PC-9 (cell line): ENCODE results near the gene HTRA3.

Source experiments
- CTCF ChIP-seq: fragments of 200-600 bp; sonication (generic); conservative IDR thresholded peaks from 2 replicates; pipeline ENCODE4 v1.6.1; 2017; ENCODE audit warnings: mixed run types, antibody characterized with exemption, mild to moderate bottlenecking, moderate library complexity
- EZH2 ChIP-seq: fragments of 200-600 bp; sonication (generic); IDR thresholded peaks from 2 replicates; pipeline ENCODE4 v1.8.0; 2017; ENCODE audit warnings: antibody characterized with exemption, low read depth

GRCh38 chr4:8307714-8308113, 38.2 kb downstream of the HTRA3 start:
- TF ChIP-seq CTCF (no peak), EZH2 (no peak)
